NCI-H446 (cell line): ENCODE measurements around the gene PPP1R1C.

ENCODE experiments used
- DNase-seq, 2 experiments: peaks; one replicate each; lab custom pipeline; 2025; lab: John Stamatoyannopoulos, UW

PPP1R1C gene

GRCh38 chr2:182113334-182113733 is 127.7 kb downstream of the PPP1R1C start:
- DNase-seq: no peak

GRCh38 chr2:182115258-182115657 is 129.6 kb downstream of the PPP1R1C start:
- DNase-seq: no peak

- DNase-seq: no peak
These were observed 131.1 kb downstream of the PPP1R1C start for GRCh38 chr2:182116774-182117173.

- no peak for DNase-seq
These were observed 131.5 kb downstream of the PPP1R1C start for GRCh38 chr2:182117196-182117595.

GRCh38 chr2:182128821-182129707 is 143.4 kb downstream of the PPP1R1C start:
- no peak for DNase-seq

- DNase-seq: no peak
These were observed 147.0 kb downstream of the PPP1R1C start for GRCh38 chr2:182132605-182133004.

- DNase-seq: no peak
These were observed 147.7 kb downstream of the PPP1R1C start for GRCh38 chr2:182133195-182133891.

- no peak for DNase-seq
These were observed 148.5 kb downstream of the PPP1R1C start for GRCh38 chr2:182134201-182134600.

GRCh38 chr2:182142062-182142461 is 156.4 kb downstream of the PPP1R1C start:
- DNase-seq: no peak

- DNase-seq: no peak
These were observed 158.6 kb downstream of the PPP1R1C start for GRCh38 chr2:182144041-182144775.

- DNase-seq: peak; percentile 2 to 64
These were observed 159.1 kb downstream of the PPP1R1C start for GRCh38 chr2:182144776-182145165.

- DNase-seq: peak; percentile 52 to 91
These were observed 162.7 kb downstream of the PPP1R1C start for GRCh38 chr2:182148344-182148743.

- DNase-seq: no peak
These were observed 178.2 kb downstream of the PPP1R1C start for GRCh38 chr2:182163878-182164277.

- DNase-seq: peak in 1 of 2 experiments; percentile 6
These were observed 179.0 kb downstream of the PPP1R1C start for GRCh38 chr2:182164686-182165085.

GRCh38 chr2:182165202-182165601 is 179.5 kb downstream of the PPP1R1C start:
- DNase-seq: no peak

GRCh38 chr2:182166406-182166805 is 180.8 kb downstream of the PPP1R1C start:
- DNase-seq: no peak

- DNase-seq: no peak
These were observed 181.2 kb downstream of the PPP1R1C start for GRCh38 chr2:182166841-182167240.
